Thymus (tissue), 11 donors: ENCODE results near the gene SMARCA4. TPM values are rescaled to one million over a fixed set of nuclear protein-coding genes. Genes with fewer than 3 reads are reported as not detected.
"Not testable (repeated sequence)": the region's sequence is repeated elsewhere in the genome, so short reads cannot be mapped to it uniquely, and the experiment has no call there.

ENCODE experiments used
- DNase-seq, 9 donors: peaks; one replicate each; pipeline ENCODE4 v3.0.0-alpha.2; 2013; ENCODE audit warnings: low spot score in 9 of 9, low read depth in 6 of 9, missing footprints in 1 of 9
- H3K27ac ChIP-seq, 2 donors: one replicate each; pipeline ENCODE4 v1.5.1; 2013; ENCODE audit warnings: control low read depth in 1 of 2, low read depth in 1 of 2, low read length in 1 of 2, mild to moderate bottlenecking in 1 of 2, moderate library complexity in 1 of 2
- H3K27me3 ChIP-seq, 2 donors: one replicate each; pipeline ENCODE4 v1.5.1; 2013; ENCODE audit warnings: low read length in 1 of 2; ENCODE audit not compliant: control insufficient read depth in 2 of 2, insufficient read depth in 1 of 2
- H3K36me3 ChIP-seq, 2 donors: one replicate each; pipeline ENCODE4 v1.5.1; 2013; ENCODE audit warnings: low read length in 1 of 2, mild to moderate bottlenecking in 1 of 2, moderate library complexity in 1 of 2; ENCODE audit not compliant: control insufficient read depth in 2 of 2, insufficient read depth in 2 of 2
- H3K4me1 ChIP-seq, 2 donors: one replicate each; pipeline ENCODE4 v1.5.1; 2013; ENCODE audit warnings: low read length in 2 of 2; ENCODE audit not compliant: control insufficient read depth in 2 of 2, insufficient read depth in 2 of 2
- H3K4me3 ChIP-seq, 2 donors: one replicate each; pipeline ENCODE4 v1.5.1; 2013; ENCODE audit warnings: low read length in 2 of 2, control low read depth in 1 of 2, mild to moderate bottlenecking in 1 of 2
- H3K9me3 ChIP-seq, 2 donors: one replicate each; pipeline ENCODE4 v1.5.1; 2013; ENCODE audit warnings: low read length in 1 of 2, mild to moderate bottlenecking in 1 of 2; ENCODE audit not compliant: control insufficient read depth in 2 of 2, insufficient read depth in 1 of 2
- WGBS: extraction: QIAGEN DNeasy Blood & Tissue Kit; methylation state at CpG from one replicate; pipeline ENCODE4 v1.1.7; 2013; 5-methylcytosine and 5-hydroxymethylcytosine counted together
- polyA plus RNA-seq: library from polyadenylated mRNA; stranded (reverse); fragments of 200-250 nt; gene quantifications from one replicate; pipeline ENCODE4 v1.2.3, GENCODE V29; 2013
- total RNA-seq: library from RNA; stranded (reverse); fragments of 120-200 nt; gene quantifications from one replicate; pipeline ENCODE4 v1.2.4, GENCODE V29; 2013
- donor health status: healthy.

The SMARCA4 gene
- total and polyA plus RNA-seq, 2 donors = 76.6 to 88.0 TPM

DNA sequence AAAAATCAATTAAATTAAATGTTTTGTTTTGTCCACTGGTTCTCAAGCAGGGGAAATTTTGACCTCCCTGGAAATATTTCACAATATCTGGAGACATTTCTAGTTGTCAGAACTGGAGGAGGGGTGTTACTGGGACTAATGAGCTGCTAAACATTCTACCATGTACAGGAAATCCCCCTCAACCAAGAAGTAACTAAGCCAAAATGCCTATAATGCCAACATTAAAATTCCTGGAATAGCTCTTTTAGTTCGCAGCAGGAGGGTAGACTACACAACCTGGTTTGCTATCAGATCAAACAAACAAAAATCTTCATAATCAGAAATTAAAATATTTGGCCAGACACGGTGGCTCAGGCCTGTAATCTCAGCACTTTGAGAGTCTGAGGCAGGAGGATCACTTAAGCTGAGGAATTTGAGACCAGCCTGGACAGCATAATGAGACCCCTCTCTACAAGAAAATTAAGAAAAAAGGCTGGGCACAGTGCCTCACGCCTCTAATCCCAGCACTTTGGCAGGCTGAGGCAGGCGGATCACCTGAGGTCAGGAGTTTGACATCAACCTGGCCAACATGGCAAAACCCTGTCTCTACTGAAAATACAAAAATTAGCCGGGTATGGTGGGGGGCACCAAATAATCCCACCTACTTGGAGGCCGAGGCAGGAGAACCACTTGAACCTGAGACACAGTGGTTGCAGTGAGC is 13.7 kb upstream of the SMARCA4 start:
- Histone ChIP-seq H3K4me3 (no peak overlapping the region), H3K9me3 (no peaks in the 10 kb centered on the region), H3K4me1 (peaks cover 5 to 11% of the 10 kb centered on the region in 2 donors), H3K36me3 (no peaks in the 10 kb centered on the region), H3K27ac (peak overlapping the region; percentile 52 to 55), H3K27me3 (no peaks in the 10 kb centered on the region)
- WGBS = 96% methylated on average over 6 of the region's 6 CpGs
- DNase-seq = no peak

DNA sequence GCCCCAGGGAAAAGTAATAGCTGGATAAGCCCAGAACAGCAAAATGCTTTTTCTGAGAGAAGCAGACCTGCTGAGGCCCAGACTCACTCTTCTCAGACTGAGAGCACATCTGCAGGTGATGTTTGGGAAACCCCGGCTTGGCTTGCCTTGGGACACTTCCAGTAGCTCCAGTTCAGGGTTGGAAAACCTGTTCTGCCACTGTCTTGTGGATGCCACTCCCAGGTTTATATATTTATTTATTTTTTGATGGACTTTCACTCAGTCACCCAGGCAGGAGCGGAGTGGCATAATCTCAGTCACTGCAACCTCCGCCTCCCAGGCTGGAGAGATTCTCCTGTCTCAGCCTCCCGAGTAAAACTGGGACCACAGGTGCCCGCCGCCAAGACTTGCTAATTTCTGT is 8.0 kb upstream of the SMARCA4 start:
- H3K27ac ChIP-seq = peak overlapping the region in 1 of 2 donors; percentile 50
- H3K4me1 ChIP-seq = peaks cover 0 to 3% of the 10 kb centered on the region in 2 donors
- H3K36me3 ChIP-seq = no peaks in the 10 kb centered on the region
- H3K9me3 ChIP-seq = no peaks in the 10 kb centered on the region
- 98% methylated on average over 6 of the region's 6 CpGs for WGBS
- DNase-seq = no peak
- H3K27me3 ChIP-seq = no peaks in the 10 kb centered on the region
- no peak overlapping the region for H3K4me3 ChIP-seq

DNA sequence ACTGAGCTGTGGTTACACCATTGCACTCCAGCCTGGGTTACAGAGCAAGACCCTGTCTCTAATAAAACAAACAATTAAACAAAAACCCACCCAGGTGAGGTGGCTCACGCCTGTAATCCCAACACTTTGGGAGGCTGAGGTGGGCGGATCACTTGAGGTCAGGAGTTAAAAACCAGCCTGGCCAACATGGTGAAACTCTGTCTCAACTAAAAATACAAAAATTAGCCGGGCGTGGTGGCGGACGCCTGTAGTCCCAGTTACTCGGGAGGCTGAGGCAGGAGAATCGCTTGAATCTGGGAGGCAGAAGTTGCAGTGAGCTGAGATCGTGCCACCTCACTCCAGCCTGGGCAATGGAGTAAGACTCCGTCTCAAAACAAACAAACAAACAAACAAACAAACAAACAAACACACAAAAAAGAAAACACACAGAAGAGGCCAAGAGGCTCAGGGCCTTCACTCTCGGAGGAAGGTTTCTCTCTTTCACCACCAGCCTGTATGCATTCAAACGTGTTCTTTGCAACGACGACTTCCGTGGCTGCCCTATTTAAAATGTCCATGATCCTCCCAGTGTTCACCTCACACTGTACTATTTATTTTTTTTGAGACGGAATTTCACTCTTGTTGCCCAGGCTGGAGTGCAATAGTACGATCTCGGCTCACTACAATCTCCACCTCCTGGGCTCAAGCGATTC is 1.4 kb upstream of the SMARCA4 start:
- not testable (repeated sequence) for H3K27ac ChIP-seq, H3K4me3 ChIP-seq, H3K9me3 ChIP-seq, H3K36me3 ChIP-seq, H3K27me3 ChIP-seq, DNase-seq
- H3K4me1 ChIP-seq = peaks cover 22 to 35% of the 10 kb centered on the region in 2 donors
- 99% methylated on average over 19 of the region's 19 CpGs for WGBS

- under 1% methylated on average over 92 of the region's 92 CpGs for WGBS
- H3K4me1 ChIP-seq = peaks cover 33 to 52% of the 10 kb centered on the region in 2 donors
- DNase-seq = peak in 2 of 9 donors; percentile 33 to 57
Observed at GRCh38 chr19:10961073-10961860, 437 bp downstream of the SMARCA4 start.

DNA sequence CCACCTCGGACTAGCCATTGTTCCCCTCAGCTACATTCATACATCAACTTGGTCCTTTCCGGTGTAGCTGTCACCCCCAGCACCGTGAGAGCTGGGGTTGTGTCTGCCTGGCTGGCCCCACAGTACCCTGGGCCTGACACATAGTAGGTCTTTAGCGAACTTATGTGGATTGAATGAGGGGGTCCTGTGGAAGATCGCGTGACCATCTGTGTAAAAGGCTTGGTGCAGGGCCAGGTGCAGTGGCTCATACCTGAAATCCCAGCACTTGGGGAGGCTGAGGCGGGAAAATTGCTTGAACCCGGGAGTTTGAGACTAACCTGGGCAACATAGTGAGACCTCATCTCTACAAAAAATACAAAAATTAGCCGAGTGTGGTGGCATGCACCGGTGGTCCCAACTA is 2.0 kb downstream of the SMARCA4 start:
- Histone ChIP-seq H3K4me1 (peaks cover 37 to 68% of the 10 kb centered on the region in 2 donors), H3K27me3 (no peaks in the 10 kb centered on the region), H3K27ac (peak overlapping the region; percentile 61 to 100), H3K4me3 (peak overlapping the region in 1 of 2 donors; percentile 82), H3K36me3 (peaks cover 0 to 18% of the 10 kb centered on the region in 2 donors), H3K9me3 (no peaks in the 10 kb centered on the region)
- no peak for DNase-seq
- WGBS = 91% methylated on average over 10 of the region's 10 CpGs

More at GRCh38 chr19:10961073-10961860, 437 bp downstream of the SMARCA4 start:
- peak overlapping the region; percentile 72 to 82 for H3K4me3 ChIP-seq
- H3K9me3 ChIP-seq = no peaks in the 10 kb centered on the region
- no peaks in the 10 kb centered on the region for H3K27me3 ChIP-seq
- H3K27ac ChIP-seq = peak overlapping the region; percentile 85 to 100
- H3K36me3 ChIP-seq = peaks cover 0 to 12% of the 10 kb centered on the region in 2 donors

- DNase-seq = no peak
- WGBS = 81% methylated on average over 4 of the region's 4 CpGs
- Histone ChIP-seq H3K9me3 (no peaks in the 10 kb centered on the region), H3K36me3 (peaks cover 0 to 18% of the 10 kb centered on the region in 2 donors), H3K4me1 (peaks cover 46 to 78% of the 10 kb centered on the region in 2 donors), H3K4me3 (peak overlapping the region; percentile 17 to 82), H3K27me3 (no peaks in the 10 kb centered on the region), H3K27ac (peak overlapping the region; percentile 75 to 100)
Observed at GRCh38 chr19:10963865-10964264, 3.0 kb downstream of the SMARCA4 start.

- whole genome bisulfite sequencing = 99% methylated on average over 4 of the region's 4 CpGs
- Histone ChIP-seq H3K36me3 (peaks cover 0 to 18% of the 10 kb centered on the region in 2 donors), H3K4me3 (no peak overlapping the region), H3K27me3 (no peaks in the 10 kb centered on the region), H3K9me3 (no peaks in the 10 kb centered on the region), H3K27ac (peak overlapping the region in 1 of 2 donors; percentile 46), H3K4me1 (peaks cover 55 to 85% of the 10 kb centered on the region in 2 donors)
- no peak for DNase-seq
Observed at GRCh38 chr19:10964903-10965302, 4.1 kb downstream of the SMARCA4 start.

DNA sequence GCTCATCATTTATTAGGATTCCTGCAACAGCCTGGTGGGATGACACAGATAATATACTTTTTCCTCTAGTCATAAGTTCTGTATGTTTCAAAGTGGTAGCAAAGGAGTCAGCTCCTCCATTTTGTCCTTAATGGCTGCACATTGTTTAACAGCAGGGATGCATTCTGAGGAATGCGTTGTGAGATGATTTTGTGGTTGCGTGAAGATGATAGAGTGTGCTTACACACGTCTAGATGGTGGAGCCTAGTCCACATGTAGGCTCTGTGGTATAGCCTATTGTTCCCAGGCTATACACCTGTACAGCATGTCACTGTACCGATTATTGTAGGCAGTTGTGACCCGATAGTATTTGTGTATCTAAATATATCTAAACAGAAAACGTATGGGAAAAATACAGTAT is 4.6 kb downstream of the SMARCA4 start:
- Histone ChIP-seq H3K36me3 (peaks cover 0 to 18% of the 10 kb centered on the region in 2 donors), H3K27ac (peak overlapping the region in 1 of 2 donors; percentile 46), H3K27me3 (no peaks in the 10 kb centered on the region), H3K4me3 (no peak overlapping the region), H3K4me1 (peaks cover 53 to 85% of the 10 kb centered on the region in 2 donors), H3K9me3 (no peaks in the 10 kb centered on the region)
- WGBS = 78% methylated on average over 6 of the region's 6 CpGs
- no peak for DNase-seq
